OCI-M2 (cell line): ENCODE results near the gene TXNRD2.

Source experiments
- DNase-seq: peaks from one replicate; lab custom pipeline; 2025; ENCODE audit not compliant: unreplicated experiment; lab: John Stamatoyannopoulos, UW

The TXNRD2 gene

DNA sequence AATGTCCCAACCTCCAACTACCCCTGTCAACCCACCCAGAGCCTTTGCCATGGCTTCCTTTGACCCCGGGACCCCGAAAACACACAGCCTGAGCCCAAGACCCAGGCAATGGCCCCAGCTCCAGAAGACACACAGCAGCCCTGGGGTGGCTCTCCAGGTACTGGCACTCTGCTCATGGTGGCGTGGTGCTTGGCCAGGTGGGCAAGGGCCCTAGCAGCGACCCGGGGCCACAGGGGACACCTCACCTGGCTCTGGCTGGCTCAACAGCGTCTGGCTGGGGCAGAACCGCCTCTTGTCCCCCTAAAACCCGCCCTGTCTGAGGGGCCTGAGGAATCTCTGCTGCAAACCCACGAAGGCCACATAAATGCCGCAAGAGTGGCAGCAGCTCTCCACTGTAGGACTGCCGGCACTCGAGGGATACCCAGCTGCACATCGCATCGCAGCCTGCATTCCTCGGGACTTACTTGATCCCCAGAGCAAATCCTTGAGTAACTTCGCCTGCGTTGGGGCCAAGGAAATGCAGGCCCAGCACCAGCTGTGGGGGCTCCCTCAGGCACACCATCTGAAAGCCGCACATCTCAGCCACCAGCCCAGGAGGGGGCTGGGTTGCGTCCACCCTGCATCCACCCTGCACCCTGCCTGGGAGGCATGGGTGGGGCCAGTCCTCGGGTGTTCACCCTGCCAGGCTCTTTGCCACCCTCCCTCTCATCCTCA lies 63.8 kb downstream of the TXNRD2 start:
- DNase-seq: no peak

DNA sequence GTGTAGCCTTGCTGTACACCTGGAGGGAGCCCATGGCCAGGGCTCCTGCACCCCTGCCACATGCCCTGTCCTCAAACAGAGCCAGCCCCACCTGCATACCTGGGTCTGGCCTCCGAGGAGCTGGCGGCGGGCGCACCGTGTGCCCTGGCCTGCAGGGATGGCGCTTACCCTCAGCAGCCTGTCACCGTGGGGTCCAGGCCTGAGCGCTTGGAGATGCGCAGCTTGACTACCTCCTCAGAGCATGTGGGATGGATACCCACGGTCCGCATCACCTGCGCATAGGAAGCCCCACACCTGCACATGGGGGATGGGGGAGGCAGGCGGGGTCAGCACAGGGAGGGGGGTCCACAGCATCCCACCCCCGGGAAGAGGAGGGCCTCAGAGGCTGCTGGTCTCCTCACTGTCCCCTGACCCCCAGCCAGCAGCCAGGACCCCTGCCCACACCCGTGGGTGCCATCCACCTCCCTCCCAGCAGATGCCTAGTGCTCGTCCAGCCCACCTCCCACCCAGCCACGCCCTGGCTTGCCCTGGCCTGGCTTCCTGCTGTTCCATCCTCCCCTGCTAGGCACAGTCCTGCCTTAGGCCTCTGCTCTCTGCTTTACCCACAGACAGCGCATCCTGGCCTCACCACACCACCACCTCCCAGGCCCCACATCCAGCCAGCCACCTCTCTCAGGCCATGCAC lies 64.5 kb downstream of the TXNRD2 start:
- no peak for DNase-seq

DNA sequence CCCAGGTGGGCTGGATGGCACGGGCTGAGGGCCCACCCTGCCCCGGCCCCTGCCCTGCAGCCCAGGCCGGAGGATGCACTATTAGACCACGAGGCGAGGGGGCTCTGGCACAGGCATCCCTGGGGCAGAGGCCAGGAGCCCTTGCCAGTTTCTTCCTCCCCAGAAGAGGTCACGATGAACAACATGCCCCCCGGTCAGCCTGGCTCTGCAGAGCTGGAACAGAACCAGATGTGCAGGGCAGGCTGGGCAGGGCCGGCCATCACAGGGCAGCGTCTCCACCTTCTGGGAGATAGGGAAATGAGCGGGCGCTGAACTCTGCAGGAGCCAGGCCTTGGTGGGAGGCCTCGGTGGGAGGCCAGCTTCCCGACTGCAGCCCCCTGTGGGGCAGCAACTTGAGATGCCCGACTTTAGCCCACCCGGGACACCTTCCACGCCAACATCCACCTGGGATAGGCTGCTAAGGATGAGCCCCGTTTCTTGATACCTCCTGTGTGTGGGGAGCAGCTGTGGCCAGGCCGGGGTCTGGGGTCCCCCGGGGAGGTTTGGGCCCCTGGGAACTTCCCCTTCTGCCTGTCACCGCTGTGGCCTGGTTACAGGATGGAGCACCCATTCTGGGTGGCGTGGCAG lies 65.2 kb downstream of the TXNRD2 start:
- no peak for DNase-seq

DNA sequence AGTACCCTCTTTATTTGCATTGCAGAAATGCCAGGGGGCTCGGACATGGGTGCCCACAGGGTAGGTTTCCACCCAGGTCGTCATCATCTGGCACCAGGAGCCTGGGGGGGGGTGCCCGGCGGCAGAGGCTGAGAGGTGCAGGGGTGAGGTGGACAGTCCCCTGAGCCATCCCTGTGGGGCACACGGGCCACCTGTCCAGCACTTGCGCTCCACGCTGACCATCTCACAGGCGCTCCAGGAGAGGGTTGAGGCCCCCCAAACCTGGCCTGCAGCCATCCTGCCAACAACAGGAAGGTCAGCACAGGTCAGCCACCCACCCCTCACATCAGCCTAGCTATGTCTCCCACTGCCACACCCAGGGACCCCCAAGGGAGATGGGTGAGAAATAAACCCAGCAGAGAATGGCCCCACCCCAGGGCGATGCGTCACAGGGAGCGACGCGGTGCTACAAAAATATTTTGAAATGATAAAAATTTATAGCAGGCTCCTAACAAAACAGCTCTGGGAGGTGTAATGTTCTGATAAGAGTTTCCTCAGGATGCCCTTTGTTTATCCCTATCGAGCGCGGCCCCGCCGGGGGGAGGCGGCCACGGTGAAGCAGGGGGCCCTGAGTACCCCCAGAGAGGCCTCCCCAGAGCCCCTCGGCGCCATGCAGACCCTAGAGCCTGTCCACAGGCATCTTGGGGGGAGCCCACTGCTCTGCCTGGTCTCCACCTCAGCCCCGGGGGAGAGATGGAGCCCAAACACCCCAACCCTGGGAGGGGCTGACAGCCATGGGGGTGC lies 65.9 kb downstream of the TXNRD2 start:
- DNase-seq: no peak

DNA sequence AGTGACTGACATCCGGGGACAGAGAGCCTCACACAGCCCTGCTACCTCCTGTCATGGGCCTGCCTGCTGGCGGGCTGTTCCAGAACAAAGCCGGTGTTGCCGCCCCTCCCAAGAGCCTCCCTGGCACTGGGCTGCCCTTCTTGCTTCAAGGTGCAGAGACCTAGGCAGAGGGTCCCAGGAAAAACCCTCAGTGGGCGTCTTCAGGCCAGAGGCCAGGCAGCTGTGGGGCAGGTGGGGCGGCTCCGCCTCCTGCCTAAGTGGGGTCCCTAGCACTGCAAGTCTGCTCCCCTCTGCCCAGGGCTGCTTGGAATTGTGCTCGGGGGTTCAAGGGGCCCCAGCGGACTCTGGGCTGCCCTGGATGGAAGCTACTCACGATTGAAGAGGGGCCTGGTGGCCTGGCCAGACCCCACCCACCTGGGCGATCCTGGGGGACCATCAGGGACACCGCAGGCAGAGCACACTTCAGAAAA lies 66.5 kb downstream of the TXNRD2 start:
- no peak for DNase-seq

DNA sequence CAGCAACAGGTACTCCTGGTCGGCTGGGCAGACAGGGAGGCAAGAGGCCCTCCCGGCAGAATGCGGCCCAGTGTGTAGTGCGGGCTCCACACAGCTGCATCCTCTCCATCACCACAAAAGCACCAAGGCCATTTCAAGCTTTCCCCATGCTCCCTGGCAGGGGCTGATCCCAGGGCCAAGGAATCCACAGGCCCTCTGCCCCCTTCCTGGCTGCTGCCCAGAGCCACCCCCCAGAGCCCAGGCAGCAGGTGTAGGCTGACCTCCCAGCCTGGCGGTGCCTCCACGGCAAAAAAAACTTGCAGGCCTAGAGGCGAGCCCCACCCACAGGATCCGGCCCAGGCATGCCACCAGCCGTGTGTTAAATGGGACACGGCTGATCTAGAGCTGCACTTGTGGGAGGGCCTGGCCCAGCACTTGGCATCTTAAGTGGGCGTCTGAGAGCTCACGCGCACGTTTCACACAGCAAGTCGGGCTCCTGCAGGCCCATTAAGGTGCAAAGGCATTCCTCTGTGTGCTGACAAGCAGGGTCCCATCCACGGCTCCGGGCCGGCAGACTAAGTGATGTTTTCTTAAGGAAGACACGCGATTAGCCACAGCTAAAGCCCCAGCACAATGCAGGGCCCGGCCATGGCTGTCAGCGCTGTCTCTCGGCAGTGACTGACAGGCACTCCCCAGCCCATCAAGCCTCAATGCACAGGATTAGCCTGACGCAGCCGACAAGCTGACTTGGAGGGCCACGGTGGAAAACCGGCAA lies 67.1 kb downstream of the TXNRD2 start:
- no peak for DNase-seq

DNA sequence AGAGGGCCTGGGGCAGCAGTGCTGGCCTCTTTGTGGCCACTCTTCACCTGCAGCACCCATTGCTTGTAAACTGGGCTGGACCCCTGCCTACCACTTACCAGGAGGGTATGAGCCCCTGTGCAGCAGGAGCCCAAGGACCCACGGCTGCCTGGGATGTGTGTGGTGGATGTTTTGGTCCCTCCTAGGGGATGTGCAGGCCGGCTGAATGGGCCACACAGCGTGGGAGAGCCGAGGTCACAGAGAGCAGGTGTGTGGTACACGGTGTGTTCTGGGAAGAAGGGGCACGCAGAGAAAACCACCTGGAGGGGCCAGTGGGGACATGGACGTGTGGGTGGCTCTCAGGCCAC lies 67.7 kb downstream of the TXNRD2 start:
- DNase-seq: no peak

DNA sequence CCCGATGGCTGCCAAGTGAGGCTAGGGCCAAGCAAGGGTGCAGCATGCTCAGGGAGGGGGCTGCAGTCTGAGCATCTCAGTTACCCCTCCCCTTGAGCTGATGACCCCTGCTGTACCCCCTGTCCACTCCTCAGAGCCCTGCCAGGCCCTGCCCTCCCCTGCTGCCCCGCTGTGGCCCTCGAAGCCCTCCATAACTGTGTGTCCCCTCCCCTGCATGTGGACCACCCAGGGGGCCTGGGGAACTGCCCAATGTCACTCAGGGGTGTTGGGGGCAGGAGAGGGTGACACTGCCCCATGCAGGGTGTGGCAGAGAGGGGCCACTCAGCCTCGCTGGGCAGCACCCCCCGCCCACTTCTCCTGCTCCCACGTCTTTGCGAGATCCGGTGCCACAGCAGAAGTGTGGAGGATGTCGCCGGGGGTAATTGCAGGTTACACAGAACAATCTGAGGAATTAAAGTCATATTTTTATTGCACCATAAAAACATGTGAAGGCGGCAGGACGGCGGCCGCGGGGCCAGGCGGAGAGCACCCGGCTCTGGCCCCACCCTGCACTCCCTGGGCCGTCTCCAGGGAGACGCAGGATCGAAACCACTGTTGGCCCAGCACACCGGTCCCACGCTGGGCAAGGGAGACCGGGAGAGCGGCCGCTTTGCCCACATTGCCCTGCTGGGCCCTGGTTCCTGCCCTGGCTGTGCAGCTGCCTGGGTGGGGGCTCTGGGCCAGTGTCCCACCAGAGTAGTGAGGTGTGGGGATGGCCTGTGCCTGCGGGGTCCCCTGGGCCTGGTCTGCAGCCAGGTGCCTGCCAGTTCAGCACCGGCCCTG lies 68.3 kb downstream of the TXNRD2 start:
- no peak for DNase-seq

DNA sequence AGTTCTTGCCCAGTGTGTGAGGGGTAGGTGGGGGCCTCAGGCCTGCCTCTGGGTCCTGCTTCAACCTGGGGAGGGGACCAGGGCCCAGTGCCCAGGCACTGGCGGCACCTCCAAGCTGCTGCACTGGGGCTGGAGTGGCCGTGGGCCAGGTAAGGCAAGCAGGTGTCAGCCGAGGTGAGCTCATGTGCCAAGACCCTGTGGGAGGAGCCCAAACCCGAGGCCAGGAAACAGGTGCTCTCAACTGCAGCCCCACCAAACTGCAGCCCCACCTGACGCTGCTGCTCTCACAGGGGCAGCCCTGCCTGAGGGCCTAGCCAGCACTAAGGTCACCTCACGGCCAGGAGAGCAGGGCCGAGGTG lies 68.9 kb downstream of the TXNRD2 start:
- no peak for DNase-seq

DNA sequence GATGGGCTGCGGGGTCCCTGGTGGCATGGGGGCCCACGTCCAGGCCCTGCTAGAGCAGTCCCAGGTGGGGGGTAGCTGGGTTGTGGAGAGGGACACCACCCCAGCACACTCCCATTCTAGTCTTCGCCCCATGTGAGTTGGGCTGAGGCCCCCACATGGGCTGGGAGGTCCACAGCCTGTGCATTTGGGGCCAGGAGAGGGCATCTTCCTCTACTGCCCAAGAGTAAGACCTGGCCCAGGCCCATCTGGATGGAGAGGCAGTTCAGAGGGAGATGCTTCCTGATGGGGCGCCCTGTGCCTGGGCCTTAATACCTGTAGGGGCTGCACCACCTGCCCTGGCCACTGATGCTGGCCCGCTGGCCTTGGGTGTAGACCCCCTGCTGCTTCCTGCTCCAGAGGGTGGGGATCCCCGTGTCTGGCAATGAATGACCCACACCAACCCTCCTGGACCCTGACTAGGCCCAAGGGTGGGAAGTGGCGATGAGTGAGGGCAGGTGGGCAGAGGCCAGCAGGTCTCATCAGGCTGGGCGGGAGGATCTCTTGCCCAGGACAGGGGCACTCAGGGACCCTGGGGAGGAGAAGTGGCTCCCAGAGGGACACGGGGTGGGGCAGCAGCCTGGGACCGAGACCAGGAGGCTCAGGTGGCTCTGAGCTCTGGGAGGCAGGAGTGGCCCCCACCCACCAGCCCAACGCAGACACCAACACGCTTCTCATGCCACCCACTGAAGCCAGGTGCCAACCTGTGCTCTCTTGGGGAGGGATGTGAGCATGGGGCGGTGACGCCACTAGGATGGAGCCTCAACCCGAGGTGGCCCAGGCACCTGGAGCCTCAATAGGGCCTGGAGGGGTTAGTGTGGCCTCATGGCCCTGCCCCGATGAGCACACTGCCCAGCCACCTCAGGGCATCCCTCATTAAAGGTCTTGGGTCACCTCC lies 69.5 kb downstream of the TXNRD2 start:
- DNase-seq: no peak

DNA sequence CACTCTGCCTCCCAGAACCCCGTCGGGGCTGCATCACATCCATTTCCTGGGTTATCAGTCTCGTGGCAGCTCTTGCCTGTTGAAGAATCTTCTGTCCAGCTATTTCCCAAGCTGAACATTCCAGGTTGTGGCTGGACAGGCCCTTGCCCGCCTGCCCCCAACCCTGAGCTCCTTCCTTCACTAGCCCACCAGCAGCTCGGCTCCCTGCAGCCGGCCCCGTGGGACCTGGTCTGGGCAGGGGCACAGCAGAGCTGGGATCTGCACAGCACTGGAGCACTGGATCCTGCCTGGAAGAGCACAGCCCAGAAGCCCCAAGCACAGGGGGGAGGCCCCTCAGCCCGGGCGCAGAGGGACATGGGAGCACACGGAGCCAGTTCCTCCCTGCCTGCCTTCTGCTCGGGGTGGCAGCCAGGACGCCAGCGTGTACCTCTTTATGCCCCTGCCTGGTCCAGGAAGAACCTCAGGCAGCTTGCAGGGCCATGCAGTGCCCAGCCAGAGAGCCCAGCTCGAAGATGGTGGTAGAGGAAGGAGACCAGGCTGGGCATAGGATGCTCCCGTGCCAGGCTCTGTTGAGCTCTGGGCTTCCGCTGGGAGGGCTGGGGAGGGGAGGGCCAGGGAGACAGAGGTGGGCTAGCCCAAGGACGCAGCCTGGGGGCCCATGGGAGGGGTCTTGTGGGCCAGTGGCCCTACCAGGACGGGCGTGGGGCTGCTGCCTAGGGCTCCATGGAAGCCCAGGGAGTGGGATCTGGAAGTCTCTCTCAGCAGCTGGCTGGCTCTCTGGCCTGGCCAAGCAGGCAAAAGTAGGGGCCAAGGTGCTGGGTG lies 70.4 kb downstream of the TXNRD2 start:
- DNase-seq: no peak

DNA sequence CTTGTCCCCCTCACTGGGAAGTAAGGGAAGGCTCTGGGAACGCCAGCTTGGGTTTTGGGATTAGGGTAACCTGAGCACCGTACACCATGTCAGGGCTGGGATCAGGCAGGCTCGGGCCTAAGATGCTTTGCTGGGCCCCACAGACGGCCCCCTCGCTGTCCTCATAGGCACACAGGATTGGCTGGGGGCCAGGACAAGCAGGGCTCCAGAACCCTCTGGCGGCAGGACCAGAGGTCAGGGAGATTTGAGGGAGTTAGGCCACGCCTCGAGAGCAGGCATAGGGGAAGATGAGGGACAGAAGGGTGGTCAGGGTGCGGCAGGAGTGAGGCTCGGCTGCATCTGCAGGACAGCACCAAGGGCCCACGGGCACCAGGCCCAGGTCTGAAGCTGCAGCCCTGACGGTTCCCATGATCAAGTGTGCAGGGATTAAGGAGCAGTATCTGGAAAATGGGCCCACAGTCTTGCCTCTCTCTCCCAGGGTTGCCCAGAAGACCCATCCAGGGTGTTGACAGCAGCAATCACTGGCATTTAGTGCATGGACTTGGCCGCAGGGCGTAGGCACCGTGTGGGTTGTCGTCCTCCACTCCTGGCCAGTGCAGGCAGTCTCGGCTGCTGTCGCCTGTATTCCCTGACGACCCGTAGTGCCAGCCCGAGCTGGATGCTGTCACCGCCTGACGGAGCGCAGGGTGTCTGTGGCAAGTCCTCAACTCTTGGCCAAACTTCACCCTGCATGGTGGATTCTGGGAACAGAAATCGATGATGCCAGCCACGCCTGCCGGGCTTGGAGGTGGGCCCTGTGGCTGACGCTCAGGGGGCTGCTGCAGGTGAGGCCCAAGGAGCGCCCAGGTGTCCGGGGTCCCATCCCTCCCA lies 71.2 kb downstream of the TXNRD2 start:
- DNase-seq: no peak

DNA sequence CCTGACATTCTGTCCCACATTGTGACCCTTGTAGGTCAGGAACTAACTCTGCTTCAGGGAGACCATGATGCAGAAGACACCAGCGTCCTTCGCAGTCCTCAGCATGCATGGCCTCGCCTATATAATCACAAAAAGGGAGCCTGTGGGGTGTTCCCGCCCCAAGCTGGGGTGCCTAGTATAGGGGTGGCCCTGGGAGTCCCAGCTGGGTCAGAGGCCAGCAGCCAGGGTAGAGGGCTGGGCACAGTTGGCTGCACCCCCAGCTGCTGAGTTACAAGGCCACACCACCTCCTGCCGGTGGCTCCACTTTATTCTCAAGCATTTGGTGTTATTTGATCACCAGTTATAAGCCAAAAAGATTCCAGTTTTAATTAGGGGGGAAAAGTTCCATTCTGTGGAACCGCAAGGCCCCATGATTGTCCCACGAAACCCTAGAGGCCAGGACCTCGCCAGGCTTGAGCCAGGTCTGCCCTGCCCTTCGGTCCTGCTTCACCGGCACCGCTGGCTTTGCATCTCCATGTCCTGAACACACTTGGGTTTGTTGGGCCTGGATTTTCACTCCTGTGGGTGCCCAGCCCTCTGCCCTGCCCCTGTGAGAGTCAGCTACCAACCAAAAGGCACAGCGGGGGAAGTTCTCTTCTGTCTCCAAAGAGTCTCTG lies 72.0 kb downstream of the TXNRD2 start:
- no peak for DNase-seq

DNA sequence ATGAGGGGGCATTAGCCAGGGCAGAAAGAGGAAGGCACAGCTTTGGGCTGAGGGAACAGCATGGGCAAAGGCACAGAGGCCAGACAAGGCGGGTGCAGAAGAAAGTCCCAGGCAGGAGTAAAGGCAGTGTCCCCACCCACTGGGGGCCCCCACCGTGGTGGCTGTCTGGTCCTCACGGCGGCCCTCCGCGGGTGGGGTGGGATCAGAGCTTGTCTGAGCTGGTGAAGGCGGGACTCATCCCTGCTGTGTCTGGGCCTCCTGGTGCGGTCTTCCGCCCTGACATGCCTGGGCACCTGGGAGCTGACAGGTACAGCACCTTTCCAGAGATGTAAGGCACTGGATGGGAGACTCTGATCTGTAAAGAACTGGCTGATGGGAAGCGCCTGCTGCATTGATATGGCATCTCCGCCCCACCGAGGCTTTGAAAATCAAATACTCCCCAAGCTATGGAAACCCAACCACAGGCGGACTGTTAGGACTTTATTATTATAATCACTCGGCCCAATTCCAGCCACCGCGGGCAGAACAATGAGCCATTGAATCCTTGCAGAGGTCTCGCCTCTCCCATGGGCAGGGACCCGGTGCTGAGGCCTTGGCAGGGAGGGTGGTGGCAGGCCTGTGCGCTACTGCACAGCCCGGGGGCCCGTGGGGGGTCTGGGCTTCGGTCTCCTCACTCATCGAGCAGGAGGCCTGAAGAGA lies 72.7 kb downstream of the TXNRD2 start:
- DNase-seq: no peak

DNA sequence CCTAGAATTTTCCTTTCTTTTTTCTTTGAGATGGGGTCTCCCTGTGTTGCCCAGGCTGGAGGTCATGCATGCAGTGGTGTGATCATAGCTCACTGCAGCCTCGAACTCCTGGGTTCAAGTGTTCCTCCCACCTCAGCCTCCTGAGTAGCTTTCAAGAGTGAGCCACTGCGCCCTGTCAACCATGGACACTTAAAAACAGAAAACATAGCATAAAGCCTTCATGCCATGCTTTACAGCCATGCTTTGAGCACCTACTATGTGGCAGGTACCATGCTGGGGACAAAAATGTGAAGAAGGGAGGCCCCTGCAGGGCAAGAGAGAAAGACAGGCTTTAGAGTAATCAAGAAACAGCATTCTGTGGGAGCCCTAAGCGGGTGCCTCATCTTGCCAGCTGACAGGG lies 73.3 kb downstream of the TXNRD2 start:
- DNase-seq: no peak

DNA sequence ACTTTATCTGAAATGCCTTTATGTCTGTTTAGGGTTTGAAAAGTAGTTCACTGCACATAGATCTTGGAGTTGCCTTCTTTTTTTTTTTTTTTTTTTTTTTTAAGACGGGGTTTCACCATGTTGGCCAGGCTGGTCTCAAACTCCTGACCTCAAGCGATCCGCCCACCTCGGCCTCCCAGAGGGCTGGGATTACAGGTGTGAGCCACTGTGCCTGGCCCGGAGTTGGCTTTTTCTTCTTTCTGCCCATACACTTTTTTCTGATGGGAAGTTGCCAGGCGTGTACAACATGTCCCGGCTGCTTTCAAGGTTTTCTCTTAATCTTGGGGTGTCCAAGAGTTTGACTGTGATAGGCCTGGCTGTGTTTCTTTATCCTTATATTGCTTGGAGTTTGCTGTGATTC lies 74.0 kb downstream of the TXNRD2 start:
- DNase-seq: no peak
